ENCODE measurements around the gene PRND. TPM values are rescaled to one million over a fixed set of nuclear protein-coding genes. Genes with fewer than 3 reads are reported as not detected.

Gene PRND
- total RNA-seq, 1 experiment from 2014 or later = not detected

GRCh38 chr20:4710106-4710475 lies 11.6 kb upstream of the PRND start:
- Histone ChIP-seq H3K4me2 (ENCODE audit: low read length) (no peak overlapping the region), H2AFZ (ENCODE audit: low read length) (no peak overlapping the region), H3F3A (ENCODE audit: low read length, unreplicated experiment) (no peaks in the 10 kb centered on the region), H3K9me3 (ENCODE audit: low read length) (no peaks in the 10 kb centered on the region), H3K4me3 (ENCODE audit: low read length) (no peak overlapping the region), H3K9ac (ENCODE audit: low read length) (no peak overlapping the region), H3K36me3 (ENCODE audit: low read depth, low read length) (no peaks in the 10 kb centered on the region), H3K27ac (ENCODE audit: low read length) (no peak overlapping the region), H3K4me1 (ENCODE audit: insufficient read depth, low read length) (peaks cover 12% of the 10 kb centered on the region), H4K20me1 (ENCODE audit: low read length) (no peaks in the 10 kb centered on the region), H3K79me2 (ENCODE audit: low read length) (no peaks in the 10 kb centered on the region), H3K9me2 (replicated peaks; ENCODE audit: low read length) (no peaks in the 10 kb centered on the region), H3K27me3 (ENCODE audit: low read length) (no peaks in the 10 kb centered on the region)
- ChIA-PET POLR2A (ENCODE audit: unreplicated experiment) (no interaction called here), CTCF (no interaction called here)
- no TSS peak for BruUV-seq (replicated peaks)
- no peak for DNase-seq
- intact Hi-C loops (cut with micrococcal nuclease) = no loop called here
- no peak for TF ChIP-seq EZH2phosphoT487 (IDR thresholded peaks at IDR 0.05; ENCODE audit: borderline replicate concordance, low read length)
- TF ChIP-seq EZH2 (IDR thresholded peaks at IDR 0.05; ENCODE audit: low read length, unreplicated experiment) = no peak
- TF ChIP-seq CTCF (conservative IDR thresholded peaks at IDR 0.05; ENCODE audit: low read depth, low read length) = no peak
- ATAC-seq = no peak

- Histone ChIP-seq H3K9me3 (ENCODE audit: low read length) (no peaks in the 10 kb centered on the region), H3K9me2 (replicated peaks; ENCODE audit: low read length) (no peaks in the 10 kb centered on the region), H3K27me3 (ENCODE audit: low read length) (no peaks in the 10 kb centered on the region), H3K79me2 (ENCODE audit: low read length) (no peaks in the 10 kb centered on the region), H2AFZ (ENCODE audit: low read length) (no peak overlapping the region), H3K27ac (ENCODE audit: low read length) (no peak overlapping the region), H3K4me2 (ENCODE audit: low read length) (no peak overlapping the region), H3K9ac (ENCODE audit: low read length) (no peak overlapping the region), H3K4me1 (ENCODE audit: insufficient read depth, low read length) (peaks cover 12% of the 10 kb centered on the region), H4K20me1 (ENCODE audit: low read length) (no peaks in the 10 kb centered on the region), H3K4me3 (ENCODE audit: low read length) (no peak overlapping the region), H3F3A (ENCODE audit: low read length, unreplicated experiment) (no peaks in the 10 kb centered on the region), H3K36me3 (ENCODE audit: low read depth, low read length) (no peaks in the 10 kb centered on the region)
- TF ChIP-seq CTCF (conservative IDR thresholded peaks at IDR 0.05; ENCODE audit: low read depth, low read length) = no peak
- TF ChIP-seq EZH2 (IDR thresholded peaks at IDR 0.05; ENCODE audit: low read length, unreplicated experiment) = no peak
- intact Hi-C loops (cut with micrococcal nuclease) = no loop called here
- BruUV-seq (replicated peaks) = no TSS peak
- ChIA-PET POLR2A (ENCODE audit: unreplicated experiment) (no interaction called here), CTCF (no interaction called here)
- DNase-seq (no peak), ATAC-seq (no peak)
These were observed 10.2 kb upstream of the PRND start for GRCh38 chr20:4711511-4711910.

GRCh38 chr20:4713401-4713800 lies 8.3 kb upstream of the PRND start:
- no peaks in the 10 kb centered on the region for H3K9me3 ChIP-seq (ENCODE audit: low read length)
- H3K9me2 ChIP-seq (replicated peaks; ENCODE audit: low read length) = no peaks in the 10 kb centered on the region
- ChIA-PET CTCF (interaction anchor here (1.0 kb wide), 1 partner anchor 100 kb away, joined by 11 read pairs; no protein-coding TSS in a partner anchor), POLR2A (ENCODE audit: unreplicated experiment) (interaction anchor here (0.9 kb wide), 1 partner anchor 100 kb away, joined by 3 read pairs; no protein-coding TSS in a partner anchor)
- no peak overlapping the region for H3K4me3 ChIP-seq (ENCODE audit: low read length)
- intact Hi-C loops (cut with micrococcal nuclease) = no loop called here
- peak overlapping the region; percentile 60 for H3K27ac ChIP-seq (ENCODE audit: low read length)
- H3K27me3 ChIP-seq (ENCODE audit: low read length) = no peaks in the 10 kb centered on the region
- no peaks in the 10 kb centered on the region for H4K20me1 ChIP-seq (ENCODE audit: low read length)
- no peaks in the 10 kb centered on the region for H3K36me3 ChIP-seq (ENCODE audit: low read depth, low read length)
- H3K4me1 ChIP-seq (ENCODE audit: insufficient read depth, low read length) = peaks cover 12% of the 10 kb centered on the region
- TF ChIP-seq CTCF (conservative IDR thresholded peaks at IDR 0.05; ENCODE audit: low read depth, low read length) (no peak), EZH2 (IDR thresholded peaks at IDR 0.05; ENCODE audit: low read length, unreplicated experiment) (no peak), EZH2phosphoT487 (IDR thresholded peaks at IDR 0.05; ENCODE audit: borderline replicate concordance, low read length) (no peak)
- H3K4me2 ChIP-seq (ENCODE audit: low read length) = peak overlapping the region; percentile 47
- peak; percentile 97 for ATAC-seq
- peak overlapping the region; percentile 23; the same call in 1 of the 2 replicates for H2AFZ ChIP-seq (ENCODE audit: low read length)
- H3K9ac ChIP-seq (ENCODE audit: low read length) = no peak overlapping the region
- no TSS peak for BruUV-seq (replicated peaks)
- DNase-seq = peak; percentile 98
- H3K79me2 ChIP-seq (ENCODE audit: low read length) = no peaks in the 10 kb centered on the region
- no peaks in the 10 kb centered on the region for H3F3A ChIP-seq (ENCODE audit: low read length, unreplicated experiment)

All from PC-3 (cell line).